Ovary (tissue), 9 donors: ENCODE results near the gene NEFH. TPM values are rescaled to one million over a fixed set of nuclear protein-coding genes. Genes with fewer than 3 reads are reported as not detected.

Experiments
- DNase-seq, 5 donors: peaks; one replicate each; pipeline ENCODE4 v3.0.0-alpha.2; 2019 to 2020
- H3K27ac ChIP-seq, 2 donors: fragments of 200-600 bp; one replicate each; pipeline versions ENCODE4 v1.5.1 to v1.8.0; 2019 to 2022
- H3K27me3 ChIP-seq: fragments of 200-600 bp; one replicate; pipeline ENCODE4 v1.8.0; 2022
- H3K36me3 ChIP-seq: fragments of 200-600 bp; sonication (generic); one replicate; pipeline ENCODE4 v1.5.1; 2019
- H3K4me1 ChIP-seq: one replicate; pipeline ENCODE4 v1.8.1; 2013; ENCODE audit warnings: mild to moderate bottlenecking, moderate library complexity; ENCODE audit not compliant: insufficient read depth
- H3K4me3 ChIP-seq: fragments of 200-600 bp; sonication (generic); one replicate; pipeline ENCODE4 v1.5.1; 2017
- H3K9me3 ChIP-seq, 2 donors: fragments of 200-600 bp in 1 of 2; sonication (generic) in 1 of 2; one replicate each; pipeline versions ENCODE4 v1.5.1 to v1.8.1; 2013 to 2019; ENCODE audit warnings: mild to moderate bottlenecking in 1 of 2, moderate library complexity in 1 of 2
- EP300 ChIP-seq: sonication (generic); formaldehyde crosslinking; IDR thresholded peaks from one replicate; pipeline ENCODE4 v1.6.1; 2017; ENCODE audit warnings: antibody characterized with exemption
- POLR2A ChIP-seq: fragments of 450-650 bp; IDR thresholded peaks from one replicate; pipeline ENCODE4 v1.6.1; 2017; ENCODE audit warnings: antibody characterized with exemption, mild to moderate bottlenecking, moderate library complexity
- WGBS, 3 donors: extraction: QIAGEN DNeasy Blood & Tissue Kit in 1 of 3; methylation state at CpG; one replicate each; pipeline versions ENCODE4 v1.1.5 to v1.1.7; 2013 to 2017; 5-methylcytosine and 5-hydroxymethylcytosine counted together
- intact Hi-C, 4 donors: fragments of 100-400 bp; cut with DNase I; formaldehyde crosslinking; loops; one replicate each; pipeline versions ENCODE4 v1.11.0 to v1.15.1; 2022 to 2023
- polyA plus RNA-seq, 2 donors: library from polyadenylated mRNA; stranded (reverse); fragments of 200-250 nt in 1 of 2; fragments of 350-450 nt in 1 of 2; fragmentation: Illumina TruSeq in 1 of 2; extraction: RNeasy Lipid Tissue Mini Kit (QIAGEN cat#74804) in 1 of 2; gene quantifications; one replicate each; pipeline ENCODE4 v1.2.3, GENCODE V29; 2013 to 2014
- total RNA-seq, 7 donors: library from RNA; depleted of rRNA in 2 of 7; stranded (reverse); fragments of >200 nt in 2 of 7; fragmentation: NEBNext Ultra II Directional in 3 of 7; extraction: Animal tissue kit (Norgen Biotek cat#: 25700) in 3 of 7; gene quantifications; one replicate each; pipeline versions ENCODE4 v1.1.0 to v1.2.4, GENCODE V29; 2016 to 2023
- TF ChIP-seq, protein P1 (sequence below), 3 donors: fragments of 450-650 bp in 2 of 3; fragments of 200-600 bp in 1 of 3; IDR thresholded peaks; one replicate each; pipeline versions ENCODE4 v1.5.1 to v1.8.0; 2016 to 2022; ENCODE audit warnings: antibody characterized with exemption in 3 of 3, mild to moderate bottlenecking in 1 of 3
- donor health status: DM: no; HTN: no; CAD: no; lungs with moderate emphysema.
- donor health status: DM: no; HTN: no; CAD: no.
- donor health status: Bipolar disorder and iron deficiency.
- donor health status: DM: yes; HTN: yes; CAD: no.
- donor health status: DM: no; HTN: no; CAD: no.
- donor health status: DM: yes; HTN: yes; CAD: no.

NEFH gene
- total and polyA plus RNA-seq, 9 donors, result 2.6 to 30.6 (median 12.4) TPM

GRCh38 chr22:29464581-29464980 is 15.4 kb upstream of the NEFH start:
- H3K4me1 ChIP-seq, result no peaks in the 10 kb centered on the region
- no peak overlapping the region for H3K27ac ChIP-seq
- 73 to 81% (median 79%) methylated on average over 7 of the region's 7 CpGs for WGBS, 3 donors
- H3K36me3 ChIP-seq, result no peaks in the 10 kb centered on the region
- no peaks in the 10 kb centered on the region for H3K9me3 ChIP-seq
- no peak for DNase-seq
- H3K27me3 ChIP-seq, result no peaks in the 10 kb centered on the region
- H3K4me3 ChIP-seq, result no peak overlapping the region
- intact Hi-C loops, result no loop called here
- no peak for TF ChIP-seq POLR2A
- TF ChIP-seq, protein P1, sequence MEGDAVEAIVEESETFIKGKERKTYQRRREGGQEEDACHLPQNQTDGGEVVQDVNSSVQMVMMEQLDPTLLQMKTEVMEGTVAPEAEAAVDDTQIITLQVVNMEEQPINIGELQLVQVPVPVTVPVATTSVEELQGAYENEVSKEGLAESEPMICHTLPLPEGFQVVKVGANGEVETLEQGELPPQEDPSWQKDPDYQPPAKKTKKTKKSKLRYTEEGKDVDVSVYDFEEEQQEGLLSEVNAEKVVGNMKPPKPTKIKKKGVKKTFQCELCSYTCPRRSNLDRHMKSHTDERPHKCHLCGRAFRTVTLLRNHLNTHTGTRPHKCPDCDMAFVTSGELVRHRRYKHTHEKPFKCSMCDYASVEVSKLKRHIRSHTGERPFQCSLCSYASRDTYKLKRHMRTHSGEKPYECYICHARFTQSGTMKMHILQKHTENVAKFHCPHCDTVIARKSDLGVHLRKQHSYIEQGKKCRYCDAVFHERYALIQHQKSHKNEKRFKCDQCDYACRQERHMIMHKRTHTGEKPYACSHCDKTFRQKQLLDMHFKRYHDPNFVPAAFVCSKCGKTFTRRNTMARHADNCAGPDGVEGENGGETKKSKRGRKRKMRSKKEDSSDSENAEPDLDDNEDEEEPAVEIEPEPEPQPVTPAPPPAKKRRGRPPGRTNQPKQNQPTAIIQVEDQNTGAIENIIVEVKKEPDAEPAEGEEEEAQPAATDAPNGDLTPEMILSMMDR (IDR thresholded peaks at IDR 0.05), result no peak

- H3K36me3 ChIP-seq, result no peaks in the 10 kb centered on the region
- TF ChIP-seq, protein P1 (IDR thresholded peaks at IDR 0.05), result no peak
- TF ChIP-seq EP300, result no peak
- TF ChIP-seq POLR2A, result no peak
- 65 to 74% (median 73%) methylated on average over 9 of the region's 9 CpGs for WGBS, 3 donors
- no peak for DNase-seq
- no peaks in the 10 kb centered on the region for H3K9me3 ChIP-seq
- H3K27ac ChIP-seq, result no peak overlapping the region
- no peak overlapping the region for H3K4me3 ChIP-seq
- no peaks in the 10 kb centered on the region for H3K4me1 ChIP-seq
- intact Hi-C loops, result no loop called here
- H3K27me3 ChIP-seq, result no peaks in the 10 kb centered on the region
Measured at GRCh38 chr22:29469755-29470154, 10.3 kb upstream of the NEFH start.

GRCh38 chr22:29470159-29470855 is 9.7 kb upstream of the NEFH start:
- TF ChIP-seq EP300, result no peak
- TF ChIP-seq, protein P1 (IDR thresholded peaks at IDR 0.05), result peak in 1 of 3 donors; percentile 11
- Histone ChIP-seq H3K4me1 (no peaks in the 10 kb centered on the region), H3K27me3 (no peaks in the 10 kb centered on the region), H3K4me3 (no peak overlapping the region), H3K9me3 (no peaks in the 10 kb centered on the region), H3K36me3 (no peaks in the 10 kb centered on the region), H3K27ac (no peak overlapping the region)
- peak in 2 of 5 donors; percentile 37 to 55 for DNase-seq
- WGBS, 3 donors, result 44 to 54% (median 52%) methylated on average over 54 of the region's 54 CpGs
- intact Hi-C loops, result no loop called here

GRCh38 chr22:29473001-29473400 is 7.0 kb upstream of the NEFH start:
- Histone ChIP-seq H3K9me3 (no peaks in the 10 kb centered on the region), H3K4me1 (no peaks in the 10 kb centered on the region), H3K27me3 (no peaks in the 10 kb centered on the region), H3K27ac (no peak overlapping the region), H3K4me3 (no peak overlapping the region), H3K36me3 (no peaks in the 10 kb centered on the region)
- intact Hi-C loops, result no loop called here
- 74 to 86% (median 81%) methylated on average over 5 of the region's 5 CpGs for WGBS, 3 donors
- TF ChIP-seq POLR2A (no peak), EP300 (no peak)
- DNase-seq, result no peak

- Histone ChIP-seq H3K4me1 (peaks cover 17% of the 10 kb centered on the region), H3K9me3 (no peaks in the 10 kb centered on the region), H3K27me3 (no peaks in the 10 kb centered on the region), H3K4me3 (no peak overlapping the region), H3K36me3 (no peaks in the 10 kb centered on the region), H3K27ac (no peak overlapping the region)
- 80 to 85% (median 84%) methylated on average over 8 of the region's 8 CpGs for WGBS, 3 donors
- TF ChIP-seq POLR2A, result no peak
- TF ChIP-seq EP300, result no peak
- TF ChIP-seq, protein P1 (IDR thresholded peaks at IDR 0.05), result no peak
- DNase-seq, result no peak
- intact Hi-C loops, result no loop called here
Measured at GRCh38 chr22:29475550-29475949, 4.5 kb upstream of the NEFH start.
